PFSK-1 (cell line): Measurements from ENCODE around the gene ERC2.

Source experiments
- FOXP2 ChIP-seq: optimal IDR thresholded peaks from 2 replicates; pipeline ENCODE3; 2011; ENCODE audit warnings: borderline replicate concordance, control low read depth, inconsistent platforms; ENCODE audit not compliant: insufficient read depth; ENCODE audit errors: extremely low read length, extremely low read depth
- POLR2AphosphoS5 ChIP-seq: IDR thresholded peaks from 2 replicates; pipeline ENCODE4 v1.6.1; 2012; ENCODE audit warnings: low read depth, mild to moderate bottlenecking, control low read depth, low read length, moderate library complexity
- SIN3A ChIP-seq: IDR thresholded peaks from 2 replicates; pipeline ENCODE4 v1.6.1; 2012; ENCODE audit warnings: mild to moderate bottlenecking, low read length, moderate library complexity, borderline replicate concordance; ENCODE audit not compliant: insufficient read depth
- TAF1 ChIP-seq: IDR thresholded peaks from 2 replicates; pipeline ENCODE4 v1.6.1; 2012; ENCODE audit warnings: low read length, control low read depth, borderline replicate concordance; ENCODE audit not compliant: insufficient read depth
- TF ChIP-seq, protein P1 (sequence below), 2 experiments: IDR thresholded peaks; 2 replicates each; pipeline versions ENCODE4 v1.6.1 to v1.8.0; 2011 to 2012; ENCODE audit warnings: low read depth in 2 of 2, low read length in 2 of 2, control low read depth in 1 of 2, inconsistent platforms in 1 of 2, mild to moderate bottlenecking in 1 of 2, moderate library complexity in 1 of 2; ENCODE audit not compliant: insufficient read depth in 1 of 2

ERC2 gene

DNA sequence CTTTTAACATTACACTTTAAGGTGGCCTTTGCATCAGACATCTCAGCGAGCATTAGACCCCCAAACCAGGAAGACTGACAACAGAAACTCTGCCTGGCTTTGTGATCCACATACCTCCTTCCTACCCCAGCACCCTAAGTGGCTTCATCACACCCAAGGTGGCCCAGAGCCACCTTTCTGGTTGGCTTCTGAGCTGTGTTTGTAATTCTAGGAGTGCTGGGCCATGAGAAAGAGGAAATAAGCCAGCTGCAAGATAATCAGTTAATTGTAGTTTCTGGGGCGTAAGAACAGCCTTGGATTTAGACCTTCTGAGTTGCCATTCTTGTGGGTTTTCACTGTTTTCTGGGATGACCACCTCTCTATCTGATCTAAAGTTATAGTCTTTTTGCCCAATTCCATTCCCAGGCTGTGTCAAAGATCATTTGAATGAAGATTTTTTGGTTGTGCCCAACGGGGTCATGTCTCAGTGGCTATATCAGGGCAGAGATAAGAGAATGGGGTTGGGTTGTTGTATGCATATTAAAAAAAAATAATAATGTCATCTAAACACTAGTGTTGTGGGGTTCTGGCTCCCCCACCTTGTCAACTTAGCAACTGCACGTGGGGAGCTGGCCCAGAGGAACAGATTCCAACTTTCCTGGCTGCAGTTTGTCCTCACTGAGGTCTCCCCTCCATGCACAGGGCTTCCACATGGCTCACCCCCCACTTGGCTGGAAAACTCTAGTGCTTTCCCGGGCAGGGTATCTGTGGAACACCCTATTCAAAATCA lies 746.4 kb downstream of the ERC2 start:
- TF ChIP-seq TAF1 = no peak
- TF ChIP-seq FOXP2 = no peak
- no peak for TF ChIP-seq POLR2AphosphoS5

DNA sequence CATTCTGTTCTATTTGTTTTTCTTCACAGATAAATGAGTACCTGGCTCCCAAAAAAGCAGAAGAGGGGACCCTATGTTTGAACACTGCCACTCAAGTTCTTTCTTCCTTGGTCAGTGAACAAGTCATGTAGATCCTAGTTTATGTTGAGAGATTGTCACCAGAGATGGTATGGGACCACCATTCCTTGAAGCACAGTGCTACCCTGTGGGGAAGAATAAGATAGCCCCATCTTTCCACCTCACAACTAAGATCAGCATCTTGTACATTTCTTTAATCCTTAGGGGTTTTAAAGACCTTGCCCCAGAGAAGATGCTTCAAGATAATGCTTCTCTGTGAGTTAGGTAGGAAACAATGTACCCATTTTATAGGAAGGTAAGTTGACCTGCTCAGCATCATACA lies 747.7 kb downstream of the ERC2 start:
- no peak for TF ChIP-seq TAF1
- no peak for TF ChIP-seq POLR2AphosphoS5
- TF ChIP-seq FOXP2 = no peak
- no peak for TF ChIP-seq SIN3A
- TF ChIP-seq, protein P1, sequence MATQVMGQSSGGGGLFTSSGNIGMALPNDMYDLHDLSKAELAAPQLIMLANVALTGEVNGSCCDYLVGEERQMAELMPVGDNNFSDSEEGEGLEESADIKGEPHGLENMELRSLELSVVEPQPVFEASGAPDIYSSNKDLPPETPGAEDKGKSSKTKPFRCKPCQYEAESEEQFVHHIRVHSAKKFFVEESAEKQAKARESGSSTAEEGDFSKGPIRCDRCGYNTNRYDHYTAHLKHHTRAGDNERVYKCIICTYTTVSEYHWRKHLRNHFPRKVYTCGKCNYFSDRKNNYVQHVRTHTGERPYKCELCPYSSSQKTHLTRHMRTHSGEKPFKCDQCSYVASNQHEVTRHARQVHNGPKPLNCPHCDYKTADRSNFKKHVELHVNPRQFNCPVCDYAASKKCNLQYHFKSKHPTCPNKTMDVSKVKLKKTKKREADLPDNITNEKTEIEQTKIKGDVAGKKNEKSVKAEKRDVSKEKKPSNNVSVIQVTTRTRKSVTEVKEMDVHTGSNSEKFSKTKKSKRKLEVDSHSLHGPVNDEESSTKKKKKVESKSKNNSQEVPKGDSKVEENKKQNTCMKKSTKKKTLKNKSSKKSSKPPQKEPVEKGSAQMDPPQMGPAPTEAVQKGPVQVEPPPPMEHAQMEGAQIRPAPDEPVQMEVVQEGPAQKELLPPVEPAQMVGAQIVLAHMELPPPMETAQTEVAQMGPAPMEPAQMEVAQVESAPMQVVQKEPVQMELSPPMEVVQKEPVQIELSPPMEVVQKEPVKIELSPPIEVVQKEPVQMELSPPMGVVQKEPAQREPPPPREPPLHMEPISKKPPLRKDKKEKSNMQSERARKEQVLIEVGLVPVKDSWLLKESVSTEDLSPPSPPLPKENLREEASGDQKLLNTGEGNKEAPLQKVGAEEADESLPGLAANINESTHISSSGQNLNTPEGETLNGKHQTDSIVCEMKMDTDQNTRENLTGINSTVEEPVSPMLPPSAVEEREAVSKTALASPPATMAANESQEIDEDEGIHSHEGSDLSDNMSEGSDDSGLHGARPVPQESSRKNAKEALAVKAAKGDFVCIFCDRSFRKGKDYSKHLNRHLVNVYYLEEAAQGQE (IDR thresholded peaks at IDR 0.05; ENCODE audit: insufficient read depth in 1 of 2, low read depth in 2 of 2, low read length in 2 of 2) = no peak

DNA sequence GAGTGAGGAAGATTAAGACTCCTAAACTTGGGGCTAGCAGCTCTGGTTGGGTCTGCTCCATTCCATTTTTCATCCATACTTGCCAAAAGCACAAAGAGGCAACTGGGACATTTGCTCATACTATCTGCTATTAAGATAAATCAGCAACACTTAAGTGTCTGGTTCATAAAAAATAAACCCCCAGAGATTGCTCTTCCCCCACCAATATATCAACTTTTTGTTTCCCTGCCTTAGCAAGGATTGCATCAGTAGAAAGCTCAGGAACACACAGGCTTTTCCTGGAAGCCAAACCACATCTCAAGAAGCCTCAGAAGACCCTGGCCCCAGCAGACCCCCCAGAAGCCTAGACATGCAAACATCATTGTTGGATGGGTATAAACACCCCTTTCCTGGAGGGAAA lies 748.8 kb downstream of the ERC2 start:
- TF ChIP-seq, protein P1 (IDR thresholded peaks at IDR 0.05; ENCODE audit: insufficient read depth in 1 of 2, low read depth in 2 of 2, low read length in 2 of 2) = no peak
- TF ChIP-seq FOXP2 (no peak), POLR2AphosphoS5 (no peak), TAF1 (no peak), SIN3A (no peak)

DNA sequence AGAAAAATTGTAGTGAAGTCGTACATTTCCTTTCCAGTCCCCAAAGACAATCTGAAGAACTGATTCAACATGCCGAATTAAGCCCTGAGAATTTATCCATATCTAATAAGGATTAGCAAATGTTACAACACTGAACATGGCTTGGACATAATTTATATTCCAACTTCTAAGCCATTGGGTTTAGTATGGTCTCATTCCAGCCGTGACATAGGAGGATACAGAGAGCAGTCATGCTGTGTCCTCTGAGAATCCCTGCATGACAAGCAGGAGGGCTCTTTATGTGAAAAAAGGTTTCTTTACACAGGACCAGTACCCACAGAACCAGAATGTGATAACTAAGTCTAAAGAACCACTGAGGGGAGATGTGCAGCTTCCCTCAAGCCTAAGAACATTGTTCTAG lies 749.3 kb downstream of the ERC2 start:
- TF ChIP-seq POLR2AphosphoS5 (no peak), TAF1 (no peak), SIN3A (no peak), FOXP2 (no peak)
- TF ChIP-seq, protein P1 (IDR thresholded peaks at IDR 0.05; ENCODE audit: insufficient read depth in 1 of 2, low read depth in 2 of 2, low read length in 2 of 2) = no peak

DNA sequence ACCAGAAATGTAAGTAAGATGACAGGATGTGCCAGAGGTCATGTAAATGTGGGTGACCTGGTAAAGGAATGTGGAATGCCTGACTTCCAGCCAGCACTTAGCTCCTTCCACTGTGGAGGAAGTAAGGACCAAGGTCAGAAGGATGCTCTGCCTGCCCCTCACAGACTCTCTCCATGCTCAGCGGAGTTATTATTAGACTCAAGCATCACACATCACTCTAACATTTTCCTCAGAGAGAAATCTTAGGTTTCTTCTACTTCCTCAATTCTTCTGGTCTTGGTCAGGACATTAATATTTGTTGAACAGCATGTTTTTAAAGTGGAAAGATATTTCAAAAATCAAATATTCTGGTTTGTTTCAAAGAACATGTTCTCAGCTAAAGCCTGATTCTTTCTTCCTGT lies 749.7 kb downstream of the ERC2 start:
- TF ChIP-seq SIN3A = no peak
- TF ChIP-seq POLR2AphosphoS5 = no peak
- TF ChIP-seq FOXP2 = no peak
- TF ChIP-seq TAF1 = no peak
- TF ChIP-seq, protein P1 (IDR thresholded peaks at IDR 0.05; ENCODE audit: insufficient read depth in 1 of 2, low read depth in 2 of 2, low read length in 2 of 2) = no peak
